Colonic mucosa (tissue), 4 donors: ENCODE data around the gene ROR2. TPM values are rescaled to one million over a fixed set of nuclear protein-coding genes. Genes with fewer than 3 reads are reported as not detected.

Experiments
- DNase-seq: peaks from one replicate; pipeline ENCODE4 v3.0.0-alpha.2; 2020
- H3K27ac ChIP-seq: fragments of 200-600 bp; one replicate; pipeline ENCODE4 v1.8.0; 2021
- H3K27me3 ChIP-seq: fragments of 200-600 bp; one replicate; pipeline ENCODE4 v1.8.0; 2021
- H3K36me3 ChIP-seq: fragments of 200-600 bp; one replicate; pipeline ENCODE4 v1.8.0; 2021
- H3K4me1 ChIP-seq: fragments of 200-600 bp; one replicate; pipeline ENCODE4 v1.8.0; 2021; ENCODE audit warnings: mild to moderate bottlenecking
- H3K4me3 ChIP-seq: fragments of 200-600 bp; one replicate; pipeline ENCODE4 v1.8.0; 2021
- H3K9ac ChIP-seq, 2 donors: one replicate each; pipeline ENCODE4 v1.7.0; 2013; ENCODE audit warnings: control low read depth in 2 of 2, low read depth in 2 of 2, low read length in 2 of 2
- H3K9me3 ChIP-seq: fragments of 200-600 bp; one replicate; pipeline ENCODE4 v1.8.0; 2021
- intact Hi-C: fragments of 100-400 bp; cut with DNase I; formaldehyde crosslinking; loops from one replicate; pipeline ENCODE4 v1.14.1; 2022
- total RNA-seq, 2 donors: library from RNA; stranded (reverse); fragmentation: NEBNext Ultra II Directional in 1 of 2; extraction: Animal tissue kit (Norgen Biotek cat#: 25700) in 1 of 2; gene quantifications; one replicate each; pipeline ENCODE4 v1.2.1, GENCODE V29; 2021
- TF ChIP-seq, protein P1 (sequence below): fragments of 200-600 bp; IDR thresholded peaks from one replicate; pipeline ENCODE4 v1.8.0; 2022; ENCODE audit warnings: antibody characterized with exemption, mild to moderate bottlenecking
- donor health status: healthy.
- donor health status: DM: no; HTN: no; CAD: no.
- donor health status: DM: no; HTN: no; CAD: no.

Gene ROR2
- total RNA-seq, 2 donors from 2014 or later: 1.7 to 9.1 TPM

DNA sequence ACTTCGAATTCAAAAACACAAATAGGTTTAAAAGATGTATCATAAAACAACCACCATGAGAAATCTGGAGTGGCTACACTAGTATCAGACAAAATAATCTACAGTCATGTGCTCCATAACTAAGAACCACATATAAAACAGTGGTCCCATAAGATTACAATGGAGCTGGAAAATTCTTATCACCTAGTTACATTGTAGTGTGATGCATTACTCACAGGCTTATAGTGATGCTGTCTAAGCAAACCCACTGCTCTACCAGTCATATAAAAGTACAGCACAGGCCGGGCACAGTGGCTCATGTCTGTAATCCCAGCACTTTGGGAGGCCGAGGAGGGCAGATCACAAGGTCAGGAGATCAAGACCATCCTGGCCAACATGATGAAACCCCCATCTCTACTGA, 160.1 kb downstream of the ROR2 start:
- no peak overlapping the region for H3K27ac ChIP-seq

DNA sequence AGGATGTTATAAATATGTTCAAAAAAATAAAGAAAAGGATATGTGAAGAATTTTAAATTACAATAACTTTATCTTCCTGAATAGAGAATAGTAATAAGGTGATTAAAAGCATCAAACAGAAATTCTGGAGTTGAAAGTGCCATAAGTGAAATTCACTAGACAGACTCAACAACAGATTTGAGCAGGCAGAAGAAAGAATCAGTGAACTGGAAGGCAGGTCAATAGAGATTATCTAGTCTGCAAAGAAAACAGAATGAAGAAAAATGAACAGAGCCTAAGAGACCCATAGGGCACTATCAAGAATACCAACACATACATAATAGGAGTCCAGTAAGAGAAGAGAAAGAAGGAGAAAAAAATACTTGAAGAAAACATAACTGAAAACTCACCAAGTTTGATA, 162.1 kb downstream of the ROR2 start:
- no peaks in the 10 kb centered on the region for H3K9me3 ChIP-seq
- no peak overlapping the region for H3K27ac ChIP-seq
- H3K27me3 ChIP-seq: no peaks in the 10 kb centered on the region
- intact Hi-C loops: no loop called here
- no peak for DNase-seq
- no peak overlapping the region for H3K4me3 ChIP-seq
- H3K4me1 ChIP-seq: no peaks in the 10 kb centered on the region
- TF ChIP-seq, protein P1, sequence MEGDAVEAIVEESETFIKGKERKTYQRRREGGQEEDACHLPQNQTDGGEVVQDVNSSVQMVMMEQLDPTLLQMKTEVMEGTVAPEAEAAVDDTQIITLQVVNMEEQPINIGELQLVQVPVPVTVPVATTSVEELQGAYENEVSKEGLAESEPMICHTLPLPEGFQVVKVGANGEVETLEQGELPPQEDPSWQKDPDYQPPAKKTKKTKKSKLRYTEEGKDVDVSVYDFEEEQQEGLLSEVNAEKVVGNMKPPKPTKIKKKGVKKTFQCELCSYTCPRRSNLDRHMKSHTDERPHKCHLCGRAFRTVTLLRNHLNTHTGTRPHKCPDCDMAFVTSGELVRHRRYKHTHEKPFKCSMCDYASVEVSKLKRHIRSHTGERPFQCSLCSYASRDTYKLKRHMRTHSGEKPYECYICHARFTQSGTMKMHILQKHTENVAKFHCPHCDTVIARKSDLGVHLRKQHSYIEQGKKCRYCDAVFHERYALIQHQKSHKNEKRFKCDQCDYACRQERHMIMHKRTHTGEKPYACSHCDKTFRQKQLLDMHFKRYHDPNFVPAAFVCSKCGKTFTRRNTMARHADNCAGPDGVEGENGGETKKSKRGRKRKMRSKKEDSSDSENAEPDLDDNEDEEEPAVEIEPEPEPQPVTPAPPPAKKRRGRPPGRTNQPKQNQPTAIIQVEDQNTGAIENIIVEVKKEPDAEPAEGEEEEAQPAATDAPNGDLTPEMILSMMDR: no peak
- H3K36me3 ChIP-seq: no peaks in the 10 kb centered on the region
- no peak overlapping the region for H3K9ac ChIP-seq

More for the DNA sequence above, 160.1 kb downstream of the ROR2 start:
- no peak for DNase-seq
- Histone ChIP-seq H3K9ac (no peak overlapping the region), H3K4me1 (no peaks in the 10 kb centered on the region), H3K9me3 (no peaks in the 10 kb centered on the region), H3K36me3 (no peaks in the 10 kb centered on the region), H3K27me3 (no peaks in the 10 kb centered on the region), H3K4me3 (no peak overlapping the region)
- TF ChIP-seq, protein P1: no peak
- intact Hi-C loops: no loop called here

DNA sequence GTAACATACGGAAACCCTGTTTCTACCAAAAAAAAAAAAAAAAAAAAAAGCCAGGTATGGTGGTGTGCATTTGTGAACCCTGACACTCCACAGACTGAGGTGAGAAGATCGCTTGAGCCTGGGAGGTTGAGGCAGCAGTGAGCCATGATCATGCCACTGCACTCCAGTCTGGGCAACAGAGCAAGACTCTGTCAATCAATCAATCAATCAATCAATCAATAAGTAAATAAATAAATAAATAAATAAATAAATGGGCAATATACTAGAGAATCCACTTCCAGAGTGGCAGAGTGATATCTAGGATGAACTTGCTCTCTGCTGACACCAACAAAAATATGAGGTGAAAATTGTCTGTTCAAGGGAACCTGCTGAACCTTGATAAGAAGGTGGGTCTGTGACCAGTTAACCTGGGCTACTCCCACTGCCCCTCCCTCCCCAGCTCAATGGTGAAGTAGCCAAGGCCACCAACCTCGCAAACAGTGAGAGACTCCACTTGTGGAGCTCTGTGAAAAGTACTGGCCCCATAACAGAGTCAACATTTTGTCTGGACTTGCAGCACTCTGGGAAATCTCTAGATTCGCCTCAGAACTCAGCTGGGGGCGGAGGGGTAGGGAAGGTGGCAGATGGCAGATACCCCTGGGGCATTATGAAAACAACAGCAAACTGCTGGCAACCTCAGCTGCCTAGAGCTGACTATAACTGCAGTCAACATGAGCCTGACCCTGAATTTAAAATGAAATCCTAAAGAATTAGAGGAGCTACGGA, 163.7 kb downstream of the ROR2 start:
- Histone ChIP-seq H3K27me3 (no peaks in the 10 kb centered on the region), H3K27ac (no peak overlapping the region), H3K9me3 (no peaks in the 10 kb centered on the region), H3K4me3 (no peak overlapping the region), H3K9ac (no peak overlapping the region), H3K36me3 (no peaks in the 10 kb centered on the region), H3K4me1 (no peaks in the 10 kb centered on the region)
- intact Hi-C loops: no loop called here
- no peak for DNase-seq
- TF ChIP-seq, protein P1: no peak

- H3K4me3 ChIP-seq: no peak overlapping the region
- no peak overlapping the region for H3K9ac ChIP-seq
- intact Hi-C loops: no loop called here
- no peaks in the 10 kb centered on the region for H3K4me1 ChIP-seq
- no peak overlapping the region for H3K27ac ChIP-seq
- TF ChIP-seq, protein P1: no peak
- no peak for DNase-seq
- H3K27me3 ChIP-seq: no peaks in the 10 kb centered on the region
- H3K9me3 ChIP-seq: no peaks in the 10 kb centered on the region
- H3K36me3 ChIP-seq: no peaks in the 10 kb centered on the region
These were observed 164.6 kb downstream of the ROR2 start for GRCh38 chr9:91785447-91785842.

DNA sequence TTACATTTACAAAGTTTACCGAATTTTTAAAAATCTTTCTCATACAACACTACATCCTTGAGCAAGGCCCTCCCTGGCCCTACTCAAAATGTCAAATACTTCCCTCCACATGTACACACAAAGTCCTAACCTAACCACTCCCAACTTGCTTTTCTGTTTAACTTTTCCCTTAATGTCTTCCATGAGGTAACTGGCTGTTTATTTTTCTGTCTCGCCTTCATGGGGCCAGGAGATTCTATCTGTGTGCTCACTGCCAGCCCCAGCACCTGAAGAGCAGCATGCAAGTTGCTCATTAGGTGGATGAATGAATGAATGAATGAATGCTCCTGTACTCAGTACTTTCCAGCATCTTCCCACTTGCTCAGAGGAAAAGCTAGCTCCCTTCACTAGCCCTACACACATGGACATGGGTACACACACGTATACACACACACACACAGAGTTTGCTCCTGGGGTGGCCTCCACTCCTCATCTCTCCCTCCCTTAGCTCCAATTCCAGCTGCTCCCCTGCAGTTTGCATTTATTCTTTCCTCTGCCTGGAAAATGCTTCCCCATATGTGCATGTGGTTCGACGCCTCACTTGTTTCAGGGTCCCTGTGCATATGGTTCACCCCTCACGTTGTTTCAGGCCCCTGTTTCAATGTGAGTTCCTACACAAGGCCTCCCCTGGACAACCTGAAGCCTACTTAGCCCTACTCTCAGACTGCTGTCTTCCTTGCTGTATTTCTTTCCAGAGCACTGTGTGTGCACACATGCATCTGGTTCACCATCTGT, 165.2 kb downstream of the ROR2 start:
- TF ChIP-seq, protein P1: no peak
- Histone ChIP-seq H3K9me3 (no peaks in the 10 kb centered on the region), H3K36me3 (no peaks in the 10 kb centered on the region), H3K27ac (no peak overlapping the region), H3K4me3 (no peak overlapping the region), H3K27me3 (no peaks in the 10 kb centered on the region), H3K9ac (no peak overlapping the region), H3K4me1 (no peaks in the 10 kb centered on the region)
- DNase-seq: no peak
- intact Hi-C loops: no loop called here
